ENCODE results near the gene DEAF1.

GRCh38 chr11:597166-597725 is 97.8 kb downstream of the DEAF1 start:
- TF ChIP-seq CTCF (IDR thresholded peaks at IDR 0.05) (no peak), POLR2A (IDR thresholded peaks at IDR 0.05) (no peak), POLR2AphosphoS5 (IDR thresholded peaks at IDR 0.05) (no peak), EP300 (IDR thresholded peaks at IDR 0.05) (no peak)
